PFSK-1 (cell line): ENCODE results near the gene SELENOV.

ENCODE experiments used
- FOXP2 ChIP-seq: optimal IDR thresholded peaks from 2 replicates; pipeline ENCODE3; 2011; ENCODE audit warnings: borderline replicate concordance, control low read depth, inconsistent platforms; ENCODE audit not compliant: insufficient read depth; ENCODE audit errors: extremely low read length, extremely low read depth
- POLR2AphosphoS5 ChIP-seq: IDR thresholded peaks from 2 replicates; pipeline ENCODE4 v1.6.1; 2012; ENCODE audit warnings: low read depth, mild to moderate bottlenecking, control low read depth, low read length, moderate library complexity
- SIN3A ChIP-seq: IDR thresholded peaks from 2 replicates; pipeline ENCODE4 v1.6.1; 2012; ENCODE audit warnings: mild to moderate bottlenecking, low read length, moderate library complexity, borderline replicate concordance; ENCODE audit not compliant: insufficient read depth
- TAF1 ChIP-seq: IDR thresholded peaks from 2 replicates; pipeline ENCODE4 v1.6.1; 2012; ENCODE audit warnings: low read length, control low read depth, borderline replicate concordance; ENCODE audit not compliant: insufficient read depth
- TF ChIP-seq, protein P1 (sequence below), 2 experiments: IDR thresholded peaks; 2 replicates each; pipeline versions ENCODE4 v1.6.1 to v1.8.0; 2011 to 2012; ENCODE audit warnings: low read depth in 2 of 2, low read length in 2 of 2, control low read depth in 1 of 2, inconsistent platforms in 1 of 2, mild to moderate bottlenecking in 1 of 2, moderate library complexity in 1 of 2; ENCODE audit not compliant: insufficient read depth in 1 of 2

SELENOV gene

GRCh38 chr19:39496063-39496462 is 18.9 kb upstream of the SELENOV start:
- TF ChIP-seq, protein P1, sequence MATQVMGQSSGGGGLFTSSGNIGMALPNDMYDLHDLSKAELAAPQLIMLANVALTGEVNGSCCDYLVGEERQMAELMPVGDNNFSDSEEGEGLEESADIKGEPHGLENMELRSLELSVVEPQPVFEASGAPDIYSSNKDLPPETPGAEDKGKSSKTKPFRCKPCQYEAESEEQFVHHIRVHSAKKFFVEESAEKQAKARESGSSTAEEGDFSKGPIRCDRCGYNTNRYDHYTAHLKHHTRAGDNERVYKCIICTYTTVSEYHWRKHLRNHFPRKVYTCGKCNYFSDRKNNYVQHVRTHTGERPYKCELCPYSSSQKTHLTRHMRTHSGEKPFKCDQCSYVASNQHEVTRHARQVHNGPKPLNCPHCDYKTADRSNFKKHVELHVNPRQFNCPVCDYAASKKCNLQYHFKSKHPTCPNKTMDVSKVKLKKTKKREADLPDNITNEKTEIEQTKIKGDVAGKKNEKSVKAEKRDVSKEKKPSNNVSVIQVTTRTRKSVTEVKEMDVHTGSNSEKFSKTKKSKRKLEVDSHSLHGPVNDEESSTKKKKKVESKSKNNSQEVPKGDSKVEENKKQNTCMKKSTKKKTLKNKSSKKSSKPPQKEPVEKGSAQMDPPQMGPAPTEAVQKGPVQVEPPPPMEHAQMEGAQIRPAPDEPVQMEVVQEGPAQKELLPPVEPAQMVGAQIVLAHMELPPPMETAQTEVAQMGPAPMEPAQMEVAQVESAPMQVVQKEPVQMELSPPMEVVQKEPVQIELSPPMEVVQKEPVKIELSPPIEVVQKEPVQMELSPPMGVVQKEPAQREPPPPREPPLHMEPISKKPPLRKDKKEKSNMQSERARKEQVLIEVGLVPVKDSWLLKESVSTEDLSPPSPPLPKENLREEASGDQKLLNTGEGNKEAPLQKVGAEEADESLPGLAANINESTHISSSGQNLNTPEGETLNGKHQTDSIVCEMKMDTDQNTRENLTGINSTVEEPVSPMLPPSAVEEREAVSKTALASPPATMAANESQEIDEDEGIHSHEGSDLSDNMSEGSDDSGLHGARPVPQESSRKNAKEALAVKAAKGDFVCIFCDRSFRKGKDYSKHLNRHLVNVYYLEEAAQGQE (IDR thresholded peaks at IDR 0.05; ENCODE audit: insufficient read depth in 1 of 2, low read depth in 2 of 2, low read length in 2 of 2) = no peak
- TF ChIP-seq SIN3A = no peak
- TF ChIP-seq POLR2AphosphoS5 = no peak
- no peak for TF ChIP-seq TAF1
- no peak for TF ChIP-seq FOXP2

- TF ChIP-seq, protein P1 (IDR thresholded peaks at IDR 0.05; ENCODE audit: insufficient read depth in 1 of 2, low read depth in 2 of 2, low read length in 2 of 2) = no peak
- no peak for TF ChIP-seq TAF1
- no peak for TF ChIP-seq SIN3A
- no peak for TF ChIP-seq FOXP2
- TF ChIP-seq POLR2AphosphoS5 = no peak
Observed at GRCh38 chr19:39497701-39497995, 17.3 kb upstream of the SELENOV start.

DNA sequence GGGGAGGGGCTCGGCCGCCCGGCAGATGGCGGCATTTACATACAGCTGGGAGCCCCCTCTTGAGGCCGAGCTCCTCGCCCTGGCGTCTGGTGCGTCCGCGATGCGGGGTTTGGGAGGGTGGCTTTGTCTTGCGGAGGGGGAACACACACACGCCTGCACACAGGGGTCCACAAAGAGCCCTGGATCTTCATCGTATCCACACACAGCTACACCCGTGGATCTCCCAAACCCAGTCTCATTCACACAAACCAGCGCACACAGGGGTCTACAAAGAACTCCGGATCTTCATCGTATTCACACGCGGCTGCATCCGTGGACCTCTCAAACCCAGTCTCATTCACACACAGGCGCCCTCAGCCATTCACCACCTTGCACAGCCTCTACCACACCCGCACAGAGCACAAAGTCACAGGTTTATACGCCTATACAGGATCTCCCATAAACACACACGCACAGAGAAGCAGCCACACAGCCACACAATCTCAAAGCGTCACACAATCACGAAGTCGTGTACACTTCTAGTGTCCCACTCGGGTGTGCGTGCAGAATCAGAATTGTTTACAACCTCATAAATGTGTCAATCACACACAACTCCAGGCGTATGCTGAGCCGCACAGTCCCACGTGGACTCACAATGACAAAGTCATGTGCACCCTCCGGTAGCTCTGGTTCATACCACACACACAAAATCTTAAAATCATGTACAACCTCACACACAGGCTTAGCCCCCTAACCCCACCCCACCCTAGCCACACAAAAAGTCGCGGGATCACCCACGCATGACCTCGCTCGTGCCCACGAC is 16.7 kb upstream of the SELENOV start:
- no peak for TF ChIP-seq SIN3A
- peak; percentile 38 for TF ChIP-seq FOXP2

- TF ChIP-seq FOXP2 (no peak), TAF1 (no peak)
- TF ChIP-seq, protein P1 (IDR thresholded peaks at IDR 0.05; ENCODE audit: insufficient read depth in 1 of 2, low read depth in 2 of 2, low read length in 2 of 2) = no peak
Observed at GRCh38 chr19:39498798-39499642, 15.9 kb upstream of the SELENOV start, which contains the start of gene DLL3. TSS of gene DLL3 (plus strand) at chr19:39498947. CDS start at chr19:39498975, 28 bp downstream.

DNA sequence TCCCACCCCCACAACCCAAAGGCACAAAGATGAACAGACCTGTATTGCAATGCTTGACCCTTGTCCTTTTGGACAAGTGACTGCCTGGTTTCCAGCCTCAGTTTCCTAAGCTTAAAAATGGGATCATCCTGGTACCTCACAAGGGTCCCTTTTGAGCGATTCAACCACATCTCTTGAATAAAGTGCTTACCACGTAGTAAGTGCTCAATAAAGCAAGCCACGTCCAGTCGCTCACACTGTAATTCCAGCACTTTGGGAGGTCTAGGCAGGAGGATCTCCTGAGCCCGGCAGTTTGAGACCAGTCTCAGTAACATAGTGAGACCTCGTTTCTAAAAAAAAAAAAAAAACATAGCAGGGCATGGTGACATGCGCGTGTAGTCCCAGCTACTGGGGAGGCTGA is 15.0 kb upstream of the SELENOV start:
- TF ChIP-seq TAF1 = no peak
- no peak for TF ChIP-seq FOXP2
- no peak for TF ChIP-seq SIN3A
- TF ChIP-seq POLR2AphosphoS5 = no peak
- TF ChIP-seq, protein P1 (IDR thresholded peaks at IDR 0.05; ENCODE audit: insufficient read depth in 1 of 2, low read depth in 2 of 2, low read length in 2 of 2) = no peak
